Activated CD4-positive, alpha-beta T cell treated with anti-CD3 and anti-CD28 coated beads, Interleukin-2, amount 10 ng/mL, durations not matched to agents 7 days and 5 days (primary cell): ENCODE data around the gene CHCHD1. TPM values are rescaled to one million over a fixed set of nuclear protein-coding genes. Genes with fewer than 3 reads are reported as not detected.
"Not testable (repeated sequence)": the region's sequence is repeated elsewhere in the genome, so short reads cannot be mapped to it uniquely, and the experiment has no call there.

Experiments used
- CTCF ChIA-PET: fragments of 350-600 bp; sonication (Branson Sonifier 250); formaldehyde crosslinking; loops from one replicate; lab custom pipeline; 2021; ENCODE audit warnings: antibody characterized with exemption; lab: Charles Lee
- POLR2A ChIA-PET: fragments of 350-600 bp; sonication (Branson Sonifier 250); formaldehyde crosslinking; loops from one replicate; lab custom pipeline; 2021; ENCODE audit warnings: antibody characterized with exemption; lab: Charles Lee
- DNase-seq: peaks from one replicate; pipeline ENCODE4 v3.0.0-alpha.2; 2020
- H3K27ac Mint-ChIP-seq: one replicate; pipeline ENCODE4 v1.8.0; 2021; ENCODE audit warnings: mild to moderate bottlenecking, moderate library complexity, mixed read lengths
- H3K27me3 Mint-ChIP-seq: one replicate; pipeline ENCODE4 v1.8.0; 2021; ENCODE audit warnings: mixed read lengths
- H3K36me3 Mint-ChIP-seq: one replicate; pipeline ENCODE4 v1.8.0; 2021; ENCODE audit warnings: low read depth, mixed read lengths
- H3K4me1 Mint-ChIP-seq: one replicate; pipeline ENCODE4 v1.8.0; 2021; ENCODE audit warnings: mixed read lengths
- H3K4me3 Mint-ChIP-seq: one replicate; pipeline ENCODE4 v1.8.0; 2021; ENCODE audit warnings: mild to moderate bottlenecking, moderate library complexity, mixed read lengths
- H3K9me3 Mint-ChIP-seq: one replicate; pipeline ENCODE4 v1.8.0; 2021; ENCODE audit warnings: mixed read lengths
- total RNA-seq, 2 experiments: library from RNA; stranded (reverse); gene quantifications; one replicate each; pipeline ENCODE4 v1.2.3, GENCODE V29; 2021

CHCHD1 gene
- total RNA-seq, 2 experiments from 2014 or later: 22.3 to 27.4 TPM

DNA sequence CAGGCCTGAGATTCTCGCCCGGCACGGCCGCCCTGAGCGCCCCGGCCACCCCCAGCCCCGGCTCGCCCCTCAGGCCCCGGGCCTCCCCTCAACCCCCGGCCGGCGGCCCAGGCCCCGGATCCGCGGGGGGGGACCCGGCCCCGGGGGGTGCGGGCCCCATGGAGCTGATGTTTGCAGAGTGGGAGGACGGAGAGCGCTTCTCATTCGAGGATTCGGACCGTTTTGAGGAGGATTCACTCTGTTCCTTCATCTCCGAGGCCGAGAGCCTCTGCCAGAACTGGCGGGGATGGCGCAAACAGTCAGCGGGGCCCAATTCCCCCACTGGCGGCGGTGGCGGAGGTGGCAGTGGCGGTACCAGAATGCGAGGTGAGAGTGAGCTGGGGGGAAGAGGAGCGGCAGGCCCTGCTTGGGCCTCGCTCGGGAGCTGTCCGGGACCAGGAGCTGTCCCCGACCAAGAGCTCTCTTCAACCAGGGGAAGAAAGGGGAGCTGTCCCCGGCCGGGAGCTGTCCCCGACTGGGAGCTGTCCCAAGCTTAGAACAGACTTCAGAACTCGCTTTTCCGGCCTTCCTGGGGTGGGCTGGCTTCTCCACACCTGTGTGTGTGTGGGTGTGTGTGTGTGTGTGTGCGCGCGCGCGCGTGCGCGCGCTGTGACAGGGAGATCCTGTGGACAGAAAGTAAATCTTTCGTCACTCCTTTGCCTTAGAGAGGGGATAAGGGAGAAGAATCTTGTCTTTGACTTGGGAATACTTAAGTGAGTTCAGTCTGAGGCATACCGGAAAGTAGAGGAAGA, 4.1 kb downstream of the CHCHD1 start:
- H3K36me3 Mint-ChIP-seq: peaks cover 19% of the 10 kb centered on the region
- H3K27ac Mint-ChIP-seq: peak overlapping the region; percentile 98
- no peaks in the 10 kb centered on the region for H3K9me3 Mint-ChIP-seq
- peak overlapping the region; percentile 82 for H3K4me3 Mint-ChIP-seq
- CTCF ChIA-PET: interaction anchor here (1.2 to 11.8 kb wide), 7 partner anchors 10 to 33 kb away, joined by 3 to 103 read pairs (median 4); a partner anchor contains a TSS
- H3K4me1 Mint-ChIP-seq: peaks cover 50% of the 10 kb centered on the region
- POLR2A ChIA-PET: interaction anchor here (0.5 to 0.7 kb wide), 2 partner anchors 27 to 109 kb away, joined by 3 read pairs; no protein-coding TSS in a partner anchor
- DNase-seq: peak; percentile 58
- no peaks in the 10 kb centered on the region for H3K27me3 Mint-ChIP-seq

DNA sequence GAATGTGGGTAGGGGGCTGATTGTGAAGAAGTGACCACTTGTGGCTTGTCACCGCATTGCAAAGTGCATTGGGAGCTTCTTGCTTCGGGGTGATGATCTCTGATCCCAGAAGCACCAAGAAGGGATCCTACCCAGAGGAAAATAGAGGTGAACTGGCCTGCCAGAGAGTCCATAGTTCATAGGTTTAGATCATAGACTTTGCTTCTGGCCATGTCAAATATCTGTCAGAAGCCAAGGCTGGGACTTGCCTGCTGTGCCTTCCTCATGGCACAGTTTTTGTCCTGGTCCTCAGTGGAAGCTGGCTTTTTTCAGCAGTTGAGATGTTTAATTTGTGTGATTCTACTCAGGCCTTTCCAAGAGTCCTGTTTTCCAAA, 4.7 kb downstream of the CHCHD1 start:
- Mint-ChIP-seq H3K9me3 (no peaks in the 10 kb centered on the region), H3K27me3 (no peaks in the 10 kb centered on the region), H3K4me1 (peaks cover 46% of the 10 kb centered on the region), H3K4me3 (peak overlapping the region; percentile 82), H3K27ac (peak overlapping the region; percentile 88), H3K36me3 (peaks cover 24% of the 10 kb centered on the region)
- CTCF ChIA-PET: interaction anchor here (1.2 to 11.8 kb wide), 7 partner anchors 10 to 33 kb away, joined by 3 to 103 read pairs (median 4); a partner anchor contains a TSS
- POLR2A ChIA-PET: interaction anchor here (0.5 to 0.7 kb wide), 2 partner anchors 26 to 108 kb away, joined by 3 read pairs; no protein-coding TSS in a partner anchor
- no peak for DNase-seq

DNA sequence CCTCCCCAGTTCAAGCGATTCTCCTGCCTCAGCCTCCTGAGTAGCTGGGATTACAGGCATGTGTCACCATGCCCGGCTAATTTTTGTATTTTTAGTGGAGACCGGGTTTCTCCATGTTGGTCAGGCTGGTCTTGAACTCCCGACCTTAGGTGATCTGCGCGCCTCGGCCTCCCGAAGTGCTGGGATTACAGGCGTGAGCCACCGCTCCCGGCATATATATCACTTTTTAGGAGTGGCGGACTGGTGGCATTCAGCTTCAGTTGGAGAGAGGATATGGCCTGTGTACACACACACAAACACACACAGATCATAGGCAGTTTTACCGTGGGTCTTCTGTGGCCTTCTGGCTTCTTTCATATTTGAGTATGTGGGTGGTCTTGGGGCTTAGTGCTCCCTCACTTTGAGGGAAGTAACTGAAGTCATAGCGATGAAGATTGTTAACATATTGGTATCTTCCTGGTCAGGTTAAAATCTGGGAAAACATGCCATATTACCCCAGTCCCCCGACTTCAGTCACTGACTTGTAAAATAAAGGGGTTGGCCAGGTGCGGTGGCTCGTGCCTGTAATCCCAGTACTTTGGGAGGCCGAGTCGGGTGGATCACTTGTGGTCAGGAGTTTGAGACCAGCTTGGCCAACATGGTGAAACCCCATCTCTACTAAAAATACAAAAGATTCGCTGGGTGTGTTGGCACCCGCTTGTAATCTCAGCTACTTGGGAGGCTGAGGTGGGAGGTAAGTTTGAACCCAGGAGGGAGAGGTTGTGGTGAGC, 5.4 kb downstream of the CHCHD1 start:
- DNase-seq, H3K27me3 Mint-ChIP-seq, POLR2A ChIA-PET, H3K9me3 Mint-ChIP-seq: not testable (repeated sequence)
- peak overlapping the region; percentile 52 for H3K4me3 Mint-ChIP-seq
- H3K36me3 Mint-ChIP-seq: peaks cover 24% of the 10 kb centered on the region
- CTCF ChIA-PET: interaction anchor here (0.6 to 11.8 kb wide), 4 partner anchors 18 to 316 kb away, joined by 3 to 103 read pairs (median 10); a partner anchor contains a TSS
- H3K4me1 Mint-ChIP-seq: peaks cover 43% of the 10 kb centered on the region
- peak overlapping the region; percentile 41 for H3K27ac Mint-ChIP-seq

DNA sequence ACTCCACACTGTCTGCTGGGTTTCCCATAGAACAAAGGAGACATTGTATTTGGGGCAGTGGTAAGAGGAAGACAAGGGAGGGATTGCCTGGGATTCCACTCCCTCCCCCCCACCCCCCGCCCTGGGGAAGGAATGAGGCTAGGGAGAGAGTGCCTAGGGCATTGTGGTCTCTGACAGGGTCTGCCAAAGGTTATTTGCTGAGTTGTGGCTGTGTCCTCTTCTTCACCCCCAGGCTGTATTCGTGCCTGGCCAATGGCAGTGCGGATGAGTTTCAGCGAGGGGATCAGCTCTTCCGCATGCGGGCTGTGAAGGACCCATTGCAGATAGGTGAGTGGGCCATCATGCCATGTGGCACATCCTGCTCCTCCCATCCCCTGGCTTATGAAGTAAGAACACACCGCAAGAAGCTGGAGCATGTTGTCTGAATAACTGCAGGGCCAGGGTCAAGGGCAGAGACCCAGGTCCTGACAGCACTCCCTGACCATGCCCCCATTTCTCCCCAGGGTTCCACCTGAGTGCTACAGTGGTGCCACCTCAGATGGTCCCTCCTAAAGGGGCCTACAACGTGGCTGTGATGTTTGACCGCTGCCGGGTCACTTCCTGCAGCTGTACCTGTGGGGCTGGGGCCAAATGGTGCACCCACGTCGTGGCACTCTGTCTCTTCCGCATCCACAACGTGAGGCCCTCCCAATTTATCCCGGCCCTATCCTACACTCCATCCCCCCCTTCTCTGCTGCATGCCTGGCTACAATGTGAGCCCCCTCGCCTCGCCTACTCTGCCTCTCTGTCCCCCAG, 7.2 kb downstream of the CHCHD1 start:
- Mint-ChIP-seq H3K9me3 (no peaks in the 10 kb centered on the region), H3K36me3 (peaks cover 28% of the 10 kb centered on the region), H3K27ac (no peak overlapping the region), H3K4me3 (no peak overlapping the region), H3K4me1 (peaks cover 27% of the 10 kb centered on the region), H3K27me3 (no peaks in the 10 kb centered on the region)
- ChIA-PET CTCF (interaction anchor here (1.1 to 11.8 kb wide), 3 partner anchors 16 to 23 kb away, joined by 3 to 103 read pairs (median 4); a partner anchor contains a TSS), POLR2A (no interaction called here)
- DNase-seq: no peak

DNA sequence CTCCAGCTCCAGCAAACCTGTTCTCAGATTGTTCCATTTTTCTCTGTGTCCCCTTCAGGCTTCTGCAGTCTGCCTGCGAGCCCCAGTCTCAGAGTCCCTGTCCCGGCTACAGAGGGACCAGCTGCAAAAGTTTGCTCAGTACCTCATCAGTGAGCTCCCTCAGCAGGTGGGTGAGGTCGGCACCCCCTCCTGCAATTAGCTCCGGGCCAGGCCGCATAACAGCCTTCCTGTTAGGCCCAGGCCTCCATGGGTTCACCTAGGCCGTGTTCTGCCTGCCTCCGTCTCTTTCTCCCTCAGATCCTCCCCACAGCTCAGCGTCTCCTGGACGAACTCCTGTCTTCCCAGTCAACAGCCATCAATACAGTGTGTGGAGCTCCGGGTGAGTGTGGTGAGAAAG, 7.8 kb downstream of the CHCHD1 start:
- peaks cover 24% of the 10 kb centered on the region for H3K4me1 Mint-ChIP-seq
- POLR2A ChIA-PET: no interaction called here
- H3K27ac Mint-ChIP-seq: no peak overlapping the region
- no peak overlapping the region for H3K4me3 Mint-ChIP-seq
- peaks cover 33% of the 10 kb centered on the region for H3K36me3 Mint-ChIP-seq
- no peaks in the 10 kb centered on the region for H3K9me3 Mint-ChIP-seq
- no peak for DNase-seq
- CTCF ChIA-PET: interaction anchor here (1.1 to 1.2 kb wide), 2 partner anchors 17 to 23 kb away, joined by 3 to 4 read pairs; no protein-coding TSS in a partner anchor
- H3K27me3 Mint-ChIP-seq: no peaks in the 10 kb centered on the region

DNA sequence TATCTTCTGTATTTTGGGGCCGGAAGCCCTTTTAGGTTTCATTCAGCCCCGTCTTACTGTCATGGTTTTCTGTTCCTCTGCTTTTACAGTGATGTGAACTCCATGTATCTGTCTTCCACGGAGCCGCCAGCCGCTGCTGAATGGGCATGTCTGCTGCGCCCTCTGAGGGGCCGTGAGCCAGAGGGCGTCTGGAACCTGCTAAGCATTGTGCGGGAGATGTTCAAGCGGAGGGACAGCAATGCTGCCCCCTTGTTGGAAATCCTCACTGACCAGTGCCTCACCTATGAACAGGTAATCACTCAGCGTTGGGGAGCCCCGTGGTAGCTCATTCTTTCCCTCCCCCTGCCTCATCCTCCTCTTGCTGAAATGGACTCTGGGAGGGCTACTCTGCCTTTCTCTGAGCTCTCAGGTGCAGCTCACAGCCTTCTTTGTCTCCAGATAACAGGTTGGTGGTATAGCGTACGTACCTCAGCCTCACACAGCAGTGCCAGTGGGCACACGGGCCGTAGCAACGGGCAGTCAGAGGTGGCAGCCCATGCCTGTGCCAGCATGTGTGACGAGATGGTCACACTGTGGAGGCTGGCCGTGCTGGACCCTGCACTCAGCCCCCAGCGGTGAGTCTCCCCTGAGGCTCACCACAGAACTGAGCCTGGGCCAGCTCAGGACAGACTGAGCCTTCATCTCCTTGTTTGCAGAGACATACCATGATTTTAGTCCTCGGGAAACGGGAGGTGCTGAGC, 9.2 kb downstream of the CHCHD1 start:
- DNase-seq: no peak
- peaks cover 39% of the 10 kb centered on the region for H3K36me3 Mint-ChIP-seq
- POLR2A ChIA-PET: no interaction called here
- no peak overlapping the region for H3K27ac Mint-ChIP-seq
- no peaks in the 10 kb centered on the region for H3K9me3 Mint-ChIP-seq
- H3K27me3 Mint-ChIP-seq: no peaks in the 10 kb centered on the region
- no peak overlapping the region for H3K4me3 Mint-ChIP-seq
- peaks cover 15% of the 10 kb centered on the region for H3K4me1 Mint-ChIP-seq
- CTCF ChIA-PET: no interaction called here

DNA sequence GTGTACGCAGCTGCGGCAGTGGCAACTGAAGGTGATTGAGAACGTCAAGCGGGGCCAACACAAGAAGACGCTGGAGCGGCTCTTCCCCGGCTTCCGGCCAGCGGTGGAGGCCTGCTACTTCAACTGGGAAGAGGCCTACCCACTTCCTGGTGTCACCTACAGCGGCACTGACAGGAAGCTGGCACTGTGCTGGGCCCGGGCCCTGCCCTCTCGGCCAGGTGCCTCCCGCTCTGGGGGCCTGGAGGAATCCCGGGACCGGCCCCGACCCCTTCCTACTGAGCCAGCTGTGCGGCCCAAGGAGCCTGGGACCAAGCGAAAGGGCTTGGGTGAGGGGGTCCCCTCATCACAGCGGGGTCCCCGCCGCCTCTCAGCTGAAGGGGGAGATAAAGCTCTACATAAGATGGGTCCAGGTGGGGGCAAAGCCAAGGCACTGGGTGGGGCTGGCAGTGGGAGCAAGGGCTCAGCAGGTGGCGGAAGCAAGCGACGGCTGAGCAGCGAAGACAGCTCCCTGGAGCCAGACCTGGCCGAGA, 10.1 kb downstream of the CHCHD1 start:
- Mint-ChIP-seq H3K4me3 (no peak overlapping the region), H3K27me3 (no peaks in the 10 kb centered on the region), H3K27ac (peak overlapping the region; percentile 60), H3K4me1 (peaks cover 8% of the 10 kb centered on the region), H3K36me3 (peaks cover 43% of the 10 kb centered on the region), H3K9me3 (no peaks in the 10 kb centered on the region)
- POLR2A ChIA-PET: no interaction called here
- CTCF ChIA-PET: no interaction called here
- DNase-seq: no peak

DNA sequence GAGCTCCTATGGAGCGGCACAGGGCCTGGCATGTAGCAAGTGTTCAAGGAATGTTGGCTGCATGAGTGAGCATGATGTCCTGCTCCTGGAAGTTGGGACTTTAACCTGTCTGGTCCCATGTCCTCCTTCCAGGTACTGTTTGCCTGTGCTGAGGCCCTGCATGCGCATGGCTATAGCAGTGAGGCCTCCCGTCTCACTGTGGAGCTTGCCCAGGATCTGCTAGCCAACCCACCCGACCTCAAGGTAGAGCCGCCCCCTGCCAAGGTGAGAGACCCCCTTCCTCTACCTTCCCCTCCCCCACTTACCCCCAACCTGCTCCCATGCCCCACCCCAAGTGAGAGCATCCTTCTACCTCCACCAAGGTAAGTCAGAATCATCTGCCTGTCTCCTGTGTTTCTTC, 11.6 kb downstream of the CHCHD1 start:
- ChIA-PET CTCF (interaction anchor here (1.1 to 3.2 kb wide), 6 partner anchors 8 to 86 kb away, joined by 3 to 20 read pairs (median 4); partner anchors contain the start of gene CHCHD1), POLR2A (no interaction called here)
- no peak overlapping the region for H3K27ac Mint-ChIP-seq
- no peaks in the 10 kb centered on the region for H3K27me3 Mint-ChIP-seq
- H3K4me1 Mint-ChIP-seq: no peaks in the 10 kb centered on the region
- no peak for DNase-seq
- H3K4me3 Mint-ChIP-seq: no peak overlapping the region
- no peaks in the 10 kb centered on the region for H3K9me3 Mint-ChIP-seq
- H3K36me3 Mint-ChIP-seq: peaks cover 53% of the 10 kb centered on the region

DNA sequence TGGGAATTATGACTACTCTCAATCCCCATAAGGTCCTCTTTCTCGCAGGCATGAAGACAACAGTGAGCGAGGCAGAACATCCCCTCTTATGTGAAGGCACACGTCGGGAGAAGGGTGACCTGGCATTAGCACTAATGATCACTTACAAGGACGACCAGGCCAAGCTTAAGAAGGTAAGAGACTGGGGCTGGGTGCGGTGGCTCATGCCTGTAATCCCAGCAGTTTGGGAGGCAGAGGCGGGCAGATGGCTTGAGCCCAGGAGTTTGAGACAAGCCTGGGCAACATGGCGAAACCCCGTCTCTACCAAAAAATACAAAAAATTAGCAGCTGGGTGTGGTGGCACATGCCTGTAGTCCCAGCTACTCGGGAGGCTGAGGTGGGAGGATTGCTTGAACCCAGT, 13.6 kb downstream of the CHCHD1 start:
- H3K9me3 Mint-ChIP-seq, DNase-seq, H3K4me3 Mint-ChIP-seq, H3K4me1 Mint-ChIP-seq, POLR2A ChIA-PET, H3K27ac Mint-ChIP-seq, H3K27me3 Mint-ChIP-seq: not testable (repeated sequence)
- H3K36me3 Mint-ChIP-seq: peaks cover 47% of the 10 kb centered on the region
- CTCF ChIA-PET: interaction anchor here (1.0 to 3.2 kb wide), 4 partner anchors 9 to 14 kb away, joined by 3 to 20 read pairs (median 4); partner anchors contain the start of gene ZSWIM8

DNA sequence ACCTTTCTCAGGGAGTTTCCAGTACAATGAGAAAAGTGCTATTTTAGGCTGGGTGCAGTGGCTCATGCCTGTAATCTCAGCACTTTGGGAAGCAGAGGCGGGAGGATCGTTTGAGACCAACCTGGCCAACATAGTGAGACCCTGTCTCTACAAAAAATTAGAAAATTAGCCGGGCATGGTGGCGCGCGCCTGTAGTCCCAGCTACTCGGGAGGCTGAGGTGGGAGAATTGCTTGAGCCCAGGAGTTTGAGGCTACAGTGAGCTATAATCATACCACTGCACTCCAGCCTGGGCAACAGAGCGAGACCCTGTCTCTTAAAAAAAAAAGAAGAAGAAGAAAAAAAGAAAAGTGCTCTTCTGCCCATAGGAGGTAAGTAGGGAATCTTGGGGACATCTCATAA, 14.2 kb downstream of the CHCHD1 start:
- H3K9me3 Mint-ChIP-seq, H3K27me3 Mint-ChIP-seq, H3K27ac Mint-ChIP-seq, POLR2A ChIA-PET, H3K4me1 Mint-ChIP-seq, H3K4me3 Mint-ChIP-seq, DNase-seq: not testable (repeated sequence)
- CTCF ChIA-PET: interaction anchor here (1.2 to 2.2 kb wide), 2 partner anchors 10 to 13 kb away, joined by 3 to 5 read pairs; partner anchors contain the start of gene ZSWIM8
- peaks cover 44% of the 10 kb centered on the region for H3K36me3 Mint-ChIP-seq

DNA sequence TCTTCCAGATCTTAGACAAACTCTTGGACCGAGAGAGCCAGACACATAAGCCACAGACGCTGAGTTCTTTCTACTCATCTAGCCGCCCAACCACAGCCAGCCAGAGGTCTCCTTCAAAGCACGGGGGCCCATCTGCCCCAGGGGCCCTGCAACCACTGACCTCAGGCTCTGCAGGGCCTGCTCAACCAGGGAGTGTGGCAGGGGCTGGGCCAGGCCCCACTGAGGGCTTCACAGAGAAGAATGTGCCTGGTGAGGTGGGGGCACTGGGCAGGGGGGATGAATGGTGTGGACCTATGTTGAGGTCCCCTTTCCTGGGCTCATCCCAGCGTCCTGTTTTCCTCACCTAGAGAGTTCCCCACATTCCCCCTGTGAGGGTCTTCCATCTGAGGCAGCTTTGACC, 14.9 kb downstream of the CHCHD1 start:
- H3K9me3 Mint-ChIP-seq: no peaks in the 10 kb centered on the region
- no peak overlapping the region for H3K4me3 Mint-ChIP-seq
- DNase-seq: no peak
- H3K36me3 Mint-ChIP-seq: peaks cover 37% of the 10 kb centered on the region
- ChIA-PET POLR2A (no interaction called here), CTCF (interaction anchor here (0.6 to 1.2 kb wide), 2 partner anchors 11 to 41 kb away, joined by 3 read pairs; partner anchors contain the start of gene ZSWIM8)
- no peak overlapping the region for H3K27ac Mint-ChIP-seq
- H3K4me1 Mint-ChIP-seq: no peaks in the 10 kb centered on the region
- H3K27me3 Mint-ChIP-seq: no peaks in the 10 kb centered on the region
